ENCODE measurements around the gene TSC22D4.
A peak's percentile ranks its signal among the peaks of the same experiment; 100 is the strongest.

The TSC22D4 gene

GRCh38 chr7:100429637-100430492 is 49.1 kb downstream of the TSC22D4 start, which contains the start of gene MEPCE:
Gene MEPCE (plus strand): TSS chr7:100429831. CDS start chr7:100430019, 188 bp downstream.
- DNase-seq (ENCODE audit: low spot score) (peak; percentile 100), FAIRE-seq (peak; percentile 99)

GRCh38 chr7:100428967-100429636 is 49.9 kb downstream of the TSC22D4 start:
- FAIRE-seq (no peak), DNase-seq (ENCODE audit: low spot score) (peak; percentile 100)

- DNase-seq (ENCODE audit: low spot score) (peak; percentile 96), FAIRE-seq (peak; percentile 92)
Measured at GRCh38 chr7:100428199-100428966, 50.6 kb downstream of the TSC22D4 start, which contains the start of gene ZCWPW1. Gene ZCWPW1 (minus strand): TSS chr7:100428703. CDS start chr7:100420649, 8,054 bp downstream.

- FAIRE-seq (no peak), DNase-seq (ENCODE audit: low spot score) (no peak)
Measured at GRCh38 chr7:100427762-100428198, 51.2 kb downstream of the TSC22D4 start.

GRCh38 chr7:100426516-100426915 is 52.5 kb downstream of the TSC22D4 start:
- no peak for FAIRE-seq
- DNase-seq (ENCODE audit: low spot score) = no peak

- FAIRE-seq (no peak), DNase-seq (ENCODE audit: low spot score) (no peak)
Measured at GRCh38 chr7:100425347-100425746, 53.7 kb downstream of the TSC22D4 start.

GRCh38 chr7:100423315-100423714 is 55.7 kb downstream of the TSC22D4 start:
- FAIRE-seq (no peak), DNase-seq (ENCODE audit: low spot score) (no peak)

GRCh38 chr7:100419660-100420226 is 59.3 kb downstream of the TSC22D4 start:
- FAIRE-seq (no peak), DNase-seq (ENCODE audit: low spot score) (no peak)

- FAIRE-seq (no peak), DNase-seq (ENCODE audit: low spot score) (no peak)
Measured at GRCh38 chr7:100418930-100419659, 59.9 kb downstream of the TSC22D4 start.

Measured in urothelium cell line (cell line).